Neural cell (in vitro differentiated cells): ENCODE results near the gene RHOC.

Experiments
- EP300 ChIP-seq: fragments of 450-650 bp; conservative IDR thresholded peaks from 2 replicates; pipeline ENCODE4 v1.6.1; 2014; ENCODE audit warnings: antibody characterized with exemption, mild to moderate bottlenecking, moderate library complexity; ENCODE audit not compliant: poor library complexity, severe bottlenecking
- EZH2 ChIP-seq: fragments of 200-600, 300-800 bp; shearing (Covaris generic), sonication (generic); IDR thresholded peaks from 2 replicates; pipeline ENCODE4 v1.6.1; 2014; ENCODE audit warnings: antibody characterized with exemption, low read length, borderline replicate concordance, mild to moderate bottlenecking; ENCODE audit not compliant: insufficient read depth, poor library complexity, severe bottlenecking
- RAD21 ChIP-seq: fragments of 450-650 bp; conservative IDR thresholded peaks from 2 replicates; pipeline ENCODE4 v1.6.1; 2014; ENCODE audit warnings: antibody characterized with exemption, mild to moderate bottlenecking, moderate library complexity
- TAF1 ChIP-seq: IDR thresholded peaks from 2 replicates; pipeline ENCODE4 v1.6.1; 2012; ENCODE audit warnings: low read depth
- TF ChIP-seq, protein P1 (sequence below): fragments of 450-650 bp; IDR thresholded peaks from 2 replicates; pipeline ENCODE4 v1.5.1; 2014; ENCODE audit warnings: antibody characterized with exemption, mild to moderate bottlenecking, moderate library complexity; ENCODE audit not compliant: poor library complexity, severe bottlenecking

DNA sequence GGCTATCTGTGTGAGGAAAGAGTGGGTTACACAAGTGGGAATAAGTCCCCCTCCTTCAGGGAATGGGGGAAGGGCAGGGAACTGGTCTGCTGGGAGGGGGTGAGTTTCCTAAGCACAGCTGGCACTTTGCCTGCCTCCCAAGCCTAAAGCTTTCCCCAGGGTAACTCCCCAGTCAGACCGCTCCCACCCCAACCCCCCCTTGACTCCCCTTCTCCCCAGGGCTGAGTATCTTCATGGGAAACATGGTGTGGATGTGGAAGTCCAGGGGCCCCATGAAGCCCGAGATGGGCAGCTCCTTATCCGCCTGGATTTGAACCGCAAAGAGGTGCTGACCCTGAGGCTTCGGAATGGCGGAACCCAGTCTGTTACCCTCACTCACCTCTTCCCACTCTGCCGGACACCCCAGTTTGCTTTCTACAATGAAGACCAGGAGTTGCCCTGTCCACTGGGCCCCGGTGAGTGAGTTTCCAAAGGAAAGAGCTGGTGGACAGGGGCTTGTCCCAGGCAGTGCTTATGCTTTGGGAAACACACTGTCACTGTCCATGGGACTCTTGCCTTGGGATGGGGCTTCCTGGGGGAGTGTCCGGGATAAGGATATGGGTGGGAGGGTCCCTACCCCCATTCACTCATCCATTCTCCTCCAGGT, 17.6 kb downstream of the RHOC start:
- TF ChIP-seq, protein P1, sequence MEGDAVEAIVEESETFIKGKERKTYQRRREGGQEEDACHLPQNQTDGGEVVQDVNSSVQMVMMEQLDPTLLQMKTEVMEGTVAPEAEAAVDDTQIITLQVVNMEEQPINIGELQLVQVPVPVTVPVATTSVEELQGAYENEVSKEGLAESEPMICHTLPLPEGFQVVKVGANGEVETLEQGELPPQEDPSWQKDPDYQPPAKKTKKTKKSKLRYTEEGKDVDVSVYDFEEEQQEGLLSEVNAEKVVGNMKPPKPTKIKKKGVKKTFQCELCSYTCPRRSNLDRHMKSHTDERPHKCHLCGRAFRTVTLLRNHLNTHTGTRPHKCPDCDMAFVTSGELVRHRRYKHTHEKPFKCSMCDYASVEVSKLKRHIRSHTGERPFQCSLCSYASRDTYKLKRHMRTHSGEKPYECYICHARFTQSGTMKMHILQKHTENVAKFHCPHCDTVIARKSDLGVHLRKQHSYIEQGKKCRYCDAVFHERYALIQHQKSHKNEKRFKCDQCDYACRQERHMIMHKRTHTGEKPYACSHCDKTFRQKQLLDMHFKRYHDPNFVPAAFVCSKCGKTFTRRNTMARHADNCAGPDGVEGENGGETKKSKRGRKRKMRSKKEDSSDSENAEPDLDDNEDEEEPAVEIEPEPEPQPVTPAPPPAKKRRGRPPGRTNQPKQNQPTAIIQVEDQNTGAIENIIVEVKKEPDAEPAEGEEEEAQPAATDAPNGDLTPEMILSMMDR, result no peak
- no peak for TF ChIP-seq TAF1
- TF ChIP-seq EP300, result no peak
- TF ChIP-seq EZH2, result no peak
- TF ChIP-seq RAD21, result no peak
